Measurements from ENCODE around the gene PCDHGC4.

Gene PCDHGC4

DNA sequence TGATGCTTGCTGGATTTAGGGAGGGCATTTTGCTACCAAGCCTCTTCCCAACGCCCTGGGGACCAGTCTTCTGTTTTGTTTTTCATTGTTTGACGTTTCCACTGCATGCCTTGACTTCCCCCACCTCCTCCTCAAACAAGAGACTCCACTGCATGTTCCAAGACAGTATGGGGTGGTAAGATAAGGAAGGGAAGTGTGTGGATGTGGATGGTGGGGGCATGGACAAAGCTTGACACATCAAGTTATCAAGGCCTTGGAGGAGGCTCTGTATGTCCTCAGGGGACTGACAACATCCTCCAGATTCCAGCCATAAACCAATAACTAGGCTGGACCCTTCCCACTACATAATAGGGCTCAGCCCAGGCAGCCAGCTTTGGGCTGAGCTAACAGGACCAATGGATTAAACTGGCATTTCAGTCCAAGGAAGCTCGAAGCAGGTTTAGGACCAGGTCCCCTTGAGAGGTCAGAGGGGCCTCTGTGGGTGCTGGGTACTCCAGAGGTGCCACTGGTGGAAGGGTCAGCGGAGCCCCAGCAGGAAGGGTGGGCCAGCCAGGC lies 27.0 kb downstream of the PCDHGC4 start:
- DNase-seq = no peak

- peak in 49 of 58 donors; percentile 28 to 89 (median 53) for DNase-seq
These were observed 27.6 kb downstream of the PCDHGC4 start for GRCh38 chr5:141512390-141512910.

- peak in 43 of 58 donors; percentile 24 to 85 (median 60) for DNase-seq
These were observed 28.2 kb downstream of the PCDHGC4 start for GRCh38 chr5:141512911-141513626.

DNA sequence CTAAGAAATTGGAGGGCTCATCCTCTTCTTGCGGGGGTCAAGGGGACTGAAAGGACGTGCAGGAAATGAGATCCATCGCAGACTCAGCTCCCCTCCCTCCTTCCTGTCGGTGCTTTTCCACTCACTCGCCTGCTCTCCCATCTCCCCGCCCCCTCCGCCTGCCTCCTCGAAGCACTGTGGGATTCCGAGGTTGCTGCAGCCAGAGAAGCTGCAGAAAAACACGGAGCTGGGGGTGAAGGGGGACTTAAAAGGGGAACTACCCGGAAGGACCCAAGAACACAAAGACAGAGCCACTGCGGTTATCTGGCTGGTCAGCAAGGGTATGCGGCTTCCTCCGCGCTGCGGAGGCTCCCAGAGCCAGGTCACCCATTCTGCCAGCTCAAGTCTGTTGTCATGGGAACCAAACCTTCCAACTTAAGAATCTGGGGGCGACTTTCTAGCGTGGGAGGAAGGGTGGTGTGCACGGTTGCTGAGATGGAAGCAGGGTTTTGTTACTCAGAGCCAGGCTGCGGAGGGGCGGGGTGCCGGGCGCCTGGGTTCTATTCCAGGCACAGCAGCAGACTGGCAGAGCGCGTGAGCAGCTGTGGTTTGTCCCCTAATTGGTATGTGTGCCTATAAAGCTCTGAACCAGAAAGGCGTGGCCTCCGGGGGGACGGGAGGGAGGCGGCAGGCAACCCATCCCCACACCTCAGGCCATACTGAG lies 28.9 kb downstream of the PCDHGC4 start:
- DNase-seq = peak in 55 of 58 donors; percentile 54 to 98 (median 87)

- DNase-seq = no peak
These were observed 29.7 kb downstream of the PCDHGC4 start for GRCh38 chr5:141514330-141515133.

DNA sequence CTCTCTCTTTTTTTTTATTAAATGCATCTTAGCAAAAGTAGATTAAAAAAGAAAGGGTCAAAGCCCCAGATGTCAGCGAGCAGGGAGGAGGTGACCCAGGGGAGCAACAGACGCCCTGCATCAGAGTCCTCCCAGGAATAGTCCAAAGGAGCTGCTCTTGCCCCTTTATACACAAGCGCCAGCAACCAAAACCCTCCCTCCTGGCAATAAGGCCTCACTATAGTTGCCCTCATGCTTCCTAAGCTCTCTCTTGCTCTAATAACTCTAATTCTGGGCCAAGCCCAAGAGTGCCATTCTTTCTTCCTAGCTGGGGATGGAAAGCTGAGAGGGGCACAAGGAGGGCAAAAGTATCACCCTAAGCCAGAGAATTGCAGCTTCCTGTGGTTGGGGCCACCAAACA lies 30.3 kb downstream of the PCDHGC4 start:
- DNase-seq = peak in 5 of 58 donors; percentile 14 to 51 (median 21)

DNA sequence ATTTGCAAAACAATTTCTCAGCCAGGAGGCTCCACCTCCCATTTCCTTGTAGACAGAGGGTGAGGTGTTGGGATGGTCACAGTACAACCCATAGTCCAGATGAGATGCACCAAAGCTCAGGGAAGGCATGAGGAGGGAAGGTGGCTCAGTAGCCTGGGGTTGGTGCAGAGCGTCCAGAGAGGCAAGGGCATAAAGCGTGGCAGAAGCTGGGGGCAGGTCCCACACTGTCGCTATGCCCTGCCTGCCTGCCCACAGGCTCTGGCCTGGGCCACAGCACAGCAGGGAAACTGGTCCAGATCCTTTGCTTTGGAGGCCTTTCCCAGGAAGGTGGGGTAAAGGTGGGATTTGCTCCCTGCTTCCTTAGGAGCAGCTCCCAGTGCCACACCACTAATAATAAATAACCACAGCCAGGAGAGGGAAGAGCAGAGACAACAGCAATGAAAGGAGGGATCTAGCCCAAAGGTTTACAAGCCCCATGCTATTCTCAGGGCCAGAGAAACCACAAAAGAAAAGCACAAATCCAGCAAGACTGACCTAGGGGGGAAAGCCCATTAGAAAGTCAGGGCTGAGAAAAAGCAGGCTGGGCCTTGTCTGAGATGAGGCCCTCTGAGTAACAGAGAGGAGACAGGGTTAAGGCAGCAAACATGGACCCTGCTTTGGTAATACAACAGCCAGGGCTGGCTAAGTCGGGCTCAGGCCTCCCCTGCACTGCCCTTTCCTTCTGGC lies 31.3 kb downstream of the PCDHGC4 start:
- DNase-seq = no peak

DNA sequence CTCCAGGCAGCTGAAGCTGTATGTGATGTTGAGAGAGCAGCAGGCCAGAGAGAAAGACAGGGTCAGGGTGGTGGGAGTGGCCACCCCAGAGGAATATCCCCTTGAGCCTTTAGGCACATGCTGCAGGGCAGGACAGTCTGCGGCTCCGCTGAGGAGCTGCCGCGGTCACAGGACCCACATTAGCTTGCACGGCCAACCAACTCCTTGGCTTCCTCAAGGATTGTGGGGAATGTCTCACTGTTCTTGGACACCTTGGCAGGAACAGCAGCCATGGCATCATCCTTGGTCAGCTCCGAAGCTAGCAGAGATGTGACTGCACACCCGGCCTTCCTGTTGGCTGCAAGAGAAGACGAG lies 31.8 kb downstream of the PCDHGC4 start:
- DNase-seq = no peak

DNA sequence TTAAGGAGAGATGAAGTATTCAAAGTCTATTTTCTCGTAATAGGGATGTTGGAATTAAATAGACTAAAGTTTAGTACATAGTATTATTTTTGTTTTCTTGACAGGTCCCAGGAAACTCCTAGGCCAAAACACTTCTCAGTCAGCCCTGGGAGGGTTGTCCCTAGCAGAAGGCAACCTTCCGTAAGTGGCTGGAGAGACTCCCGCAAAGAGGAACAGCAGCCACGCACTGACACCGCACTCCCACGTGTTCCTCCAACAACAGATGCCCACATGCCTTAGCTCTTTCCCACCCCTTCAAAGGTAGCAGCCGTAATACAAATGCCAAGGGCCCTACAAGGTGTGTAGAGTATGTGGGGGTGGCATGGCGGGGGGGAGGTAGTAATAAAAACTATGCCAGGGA lies 32.5 kb downstream of the PCDHGC4 start:
- DNase-seq = no peak

- no peak for DNase-seq
These were observed 33.2 kb downstream of the PCDHGC4 start for GRCh38 chr5:141517880-141518617.

DNA sequence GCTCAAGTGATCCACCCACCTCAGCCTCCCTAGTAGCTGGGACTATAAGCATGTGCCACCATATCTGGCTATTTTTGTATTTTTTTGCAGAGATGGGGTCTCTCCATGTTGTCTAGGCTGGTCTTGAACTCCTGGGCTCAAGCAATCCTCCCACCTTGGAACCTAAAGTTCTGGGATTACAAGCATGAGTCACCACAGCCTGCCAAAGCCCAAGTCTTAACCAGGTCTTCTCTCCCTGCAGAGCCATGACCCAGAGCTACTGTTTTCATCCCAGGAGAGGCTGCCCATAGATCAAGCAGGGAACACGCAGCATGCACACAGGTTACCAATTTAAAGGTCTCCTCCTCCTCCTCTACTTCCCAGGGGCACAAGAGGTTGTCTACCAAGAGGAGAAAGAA lies 33.8 kb downstream of the PCDHGC4 start:
- no peak for DNase-seq

DNA sequence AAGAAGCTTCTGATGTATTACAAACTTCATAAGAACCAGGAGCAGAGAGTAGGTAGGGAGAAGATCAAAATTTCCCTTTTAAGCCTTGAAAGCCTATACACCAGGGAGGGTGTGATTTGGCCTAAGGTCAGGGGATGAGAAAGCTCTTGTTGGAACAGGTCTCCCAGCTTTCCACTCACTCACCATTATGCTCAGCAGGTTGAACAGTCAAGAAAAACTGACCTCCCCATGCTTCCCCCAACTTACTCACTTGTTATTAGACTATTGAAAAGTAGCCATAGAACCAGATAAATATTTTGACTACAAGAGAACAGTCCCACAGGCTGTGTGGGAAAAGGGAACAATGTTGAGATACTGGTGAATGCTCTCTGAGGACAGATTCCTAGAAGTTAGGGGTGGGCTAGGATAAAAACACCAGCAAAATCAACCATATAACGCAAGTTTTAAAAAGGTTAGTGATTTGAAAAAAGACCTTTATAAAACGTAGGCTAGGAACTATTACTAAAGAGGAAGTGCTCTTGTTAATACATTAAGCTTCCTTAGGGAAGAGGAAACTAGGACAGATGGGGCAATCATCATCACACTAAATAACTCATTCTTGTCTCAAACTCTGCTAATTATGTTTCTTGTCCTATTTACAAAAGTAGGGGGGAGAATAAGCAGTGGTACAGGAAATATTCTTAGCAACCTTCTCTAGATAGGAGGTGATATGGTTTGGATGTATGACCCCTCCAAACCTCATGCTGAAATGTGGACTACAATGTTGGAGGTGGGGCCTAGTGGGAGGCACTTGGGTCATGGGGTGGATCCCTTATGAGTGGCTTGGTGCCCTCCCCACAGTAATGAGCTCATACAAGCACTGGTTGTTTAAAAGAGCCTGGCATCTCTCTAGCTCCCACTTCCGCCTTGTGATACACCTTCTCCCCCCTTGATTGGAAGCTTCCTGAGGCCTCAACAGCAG lies 35.1 kb downstream of the PCDHGC4 start:
- no peak for DNase-seq

- peak in 26 of 58 donors; percentile 16 to 88 (median 44) for DNase-seq
These were observed 36.5 kb downstream of the PCDHGC4 start for GRCh38 chr5:141521244-141521781.

DNA sequence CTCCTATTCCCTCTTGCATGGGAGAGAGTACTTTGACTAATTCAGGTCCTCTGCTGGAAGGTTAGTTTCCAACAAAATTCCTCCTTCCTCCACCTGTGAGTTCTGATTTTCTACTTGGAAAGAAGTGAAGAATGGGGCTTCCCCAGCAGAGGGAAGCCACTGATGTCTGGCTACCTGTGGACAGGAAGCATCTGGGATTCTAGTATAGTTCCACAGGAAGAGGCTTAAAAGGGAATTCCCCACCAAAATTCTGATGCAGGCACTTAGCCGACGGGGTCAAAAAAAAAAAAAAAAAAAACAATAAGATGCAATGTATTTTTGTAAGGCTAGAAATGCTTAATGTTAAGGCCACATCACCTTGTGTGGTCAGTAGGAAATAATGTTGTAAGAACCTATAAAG lies 37.5 kb downstream of the PCDHGC4 start:
- DNase-seq = no peak

- DNase-seq = no peak
These were observed 39.2 kb downstream of the PCDHGC4 start for GRCh38 chr5:141523991-141524390.

DNA sequence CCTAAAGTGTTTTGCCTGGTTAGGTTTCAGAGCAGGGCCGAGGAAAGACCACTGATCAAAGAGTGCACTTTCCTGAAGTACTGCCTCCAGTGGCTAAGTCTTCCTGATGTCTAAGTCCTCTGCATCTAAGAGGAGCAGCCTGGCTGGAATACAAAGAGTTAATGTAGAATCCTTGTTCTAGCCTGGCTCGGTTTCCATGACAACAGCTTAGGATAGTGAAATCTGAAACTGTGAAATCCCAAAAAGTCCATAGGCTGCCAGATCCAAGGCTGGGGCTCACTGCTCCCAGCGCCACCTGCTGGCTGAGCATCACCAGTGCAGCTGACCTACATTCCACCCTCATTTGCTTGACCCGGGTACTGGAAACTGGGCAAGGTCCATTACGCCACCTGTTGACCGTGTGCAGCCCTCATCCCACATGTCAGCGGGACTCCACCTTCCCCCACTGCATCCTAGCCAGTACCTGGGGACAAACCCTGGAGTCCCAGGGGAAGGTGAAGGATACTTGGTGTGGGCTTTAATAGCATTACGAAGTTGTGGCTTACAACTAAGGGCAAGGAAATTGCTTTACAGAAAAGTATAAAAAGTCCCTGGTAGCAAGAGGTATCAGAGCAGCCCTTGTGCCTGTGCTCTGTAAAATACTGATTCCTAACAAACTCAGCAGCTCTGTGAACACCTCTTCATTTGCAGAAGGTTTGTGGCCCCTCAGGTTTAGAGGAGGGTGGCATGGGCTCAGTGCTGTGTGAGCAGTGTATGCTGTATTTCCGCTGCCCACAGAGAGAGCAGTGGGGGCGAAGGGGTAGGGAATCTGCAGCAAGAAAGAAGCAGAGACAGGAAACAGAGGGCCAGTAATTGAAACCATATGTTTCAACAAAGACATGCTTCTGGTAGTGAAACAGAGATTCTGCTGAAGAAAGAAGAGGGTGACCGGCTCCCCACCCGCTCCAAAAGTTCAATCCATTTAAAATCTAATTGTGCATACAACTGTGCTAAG lies 40.1 kb downstream of the PCDHGC4 start:
- peak in 56 of 58 donors; percentile 45 to 92 (median 77) for DNase-seq

DNA sequence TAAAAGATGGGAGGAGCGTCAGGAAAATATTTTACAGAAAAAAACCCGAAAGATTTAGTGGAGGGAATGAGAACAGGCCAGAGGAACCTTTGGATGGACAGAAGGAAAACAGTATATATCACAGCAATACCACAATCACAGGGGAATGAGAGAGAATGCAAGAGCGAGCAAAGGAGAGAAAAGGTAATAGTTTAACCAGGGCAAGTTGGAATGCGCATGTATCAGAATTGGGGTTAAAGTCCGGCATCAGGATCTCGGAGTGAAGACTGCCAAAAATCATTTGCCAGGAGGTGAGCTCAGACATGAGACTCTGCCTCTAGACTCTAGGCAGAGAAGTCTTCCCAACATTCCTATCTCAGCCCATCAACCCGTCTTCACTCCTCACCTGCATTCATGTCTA lies 40.8 kb downstream of the PCDHGC4 start:
- no peak for DNase-seq
